Measurements from ENCODE around the gene TBXT.
"Not testable (repeated sequence)": the region's sequence is repeated elsewhere in the genome, so short reads cannot be mapped to it uniquely, and the experiment has no call there.

Gene TBXT

DNA sequence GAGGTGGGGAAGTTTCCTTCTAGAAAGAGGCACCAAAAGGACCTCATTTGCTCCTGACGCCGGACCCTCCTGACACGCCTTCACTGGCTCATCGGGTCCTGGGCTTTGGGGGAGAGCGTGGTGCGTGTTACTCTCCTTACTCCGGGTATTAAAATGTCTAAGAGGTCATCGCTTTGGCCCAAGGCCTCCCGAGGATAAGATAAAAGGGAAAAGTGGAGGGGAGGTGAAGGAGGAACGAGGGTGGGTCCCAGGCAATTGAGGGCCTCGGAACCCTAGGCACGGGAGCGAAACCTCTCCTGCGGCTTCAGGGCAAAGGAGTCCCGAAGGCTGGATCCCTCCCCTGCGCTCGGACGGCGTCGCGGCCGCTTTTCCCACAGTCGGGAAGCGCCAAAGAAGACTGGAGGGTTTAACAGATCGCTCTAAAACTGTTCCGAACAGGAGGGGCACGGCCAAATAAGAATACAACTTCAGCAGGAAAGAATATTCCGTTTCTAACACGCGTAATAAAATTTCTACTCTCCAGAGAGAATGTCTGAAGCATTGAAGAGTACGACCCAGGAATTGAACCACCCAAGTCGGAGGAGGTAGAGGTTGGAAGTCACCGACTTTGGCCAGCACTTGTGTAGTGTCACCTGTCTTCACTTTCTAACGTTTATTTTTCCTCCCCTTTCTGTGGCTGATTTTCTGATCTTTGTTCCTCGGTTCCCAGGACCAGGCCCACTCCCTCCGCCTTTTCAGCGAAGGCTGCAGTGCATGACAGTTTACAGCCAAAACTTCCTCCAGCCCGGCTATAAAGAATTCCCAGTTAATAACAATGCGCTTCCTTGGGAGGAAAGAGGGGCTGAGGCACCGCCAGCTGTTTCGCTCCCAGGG, 2.1 kb upstream of the TBXT start:
- no peak for DNase-seq (ENCODE audit: low read depth, low spot score)

DNA sequence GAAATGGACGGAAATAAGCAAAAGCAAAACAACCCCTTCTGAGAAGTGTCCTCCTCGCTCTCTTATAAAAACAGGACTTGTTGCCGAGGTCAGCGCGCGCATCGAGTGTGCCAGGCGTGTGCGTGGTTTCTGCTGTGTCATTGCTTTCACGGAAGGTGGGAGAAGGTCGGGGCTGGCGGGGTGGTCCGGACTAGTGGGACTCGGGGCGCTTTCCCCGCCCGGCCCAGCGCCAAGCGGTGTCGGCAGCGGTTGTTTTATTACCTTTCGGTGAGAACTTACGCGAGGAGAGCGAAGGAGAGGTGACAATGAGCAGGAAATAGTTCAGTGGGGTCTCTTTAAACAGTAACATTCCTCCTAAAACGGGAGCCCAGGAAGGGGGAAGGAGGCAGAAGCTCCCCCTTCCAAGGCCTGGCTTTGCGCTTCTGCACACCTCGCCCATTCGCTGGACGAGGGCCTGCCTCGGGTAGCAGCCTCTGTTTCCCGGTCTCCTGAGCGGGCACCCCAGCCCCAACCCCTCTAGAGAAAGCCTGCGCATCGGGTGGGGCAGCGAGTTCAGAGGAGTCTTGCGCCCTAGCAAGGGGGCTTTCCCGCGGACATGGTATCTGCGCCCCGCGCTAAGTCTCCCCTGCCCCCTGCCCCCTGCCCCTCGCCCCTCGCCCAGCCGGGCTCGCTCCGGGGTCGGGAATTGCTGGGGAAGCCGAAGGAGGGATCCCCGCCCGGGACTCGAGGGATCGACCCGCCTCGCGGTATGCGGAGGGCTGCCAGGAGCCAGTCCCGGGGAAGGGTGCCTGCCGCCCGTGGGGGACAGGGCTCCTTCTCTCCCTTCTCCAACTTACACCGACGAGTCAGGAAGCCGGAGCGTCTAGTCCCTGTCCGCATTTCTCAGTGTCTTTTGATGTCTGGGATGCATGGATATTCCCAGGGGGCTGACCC, 1.2 kb upstream of the TBXT start:
- peak; percentile 3 for DNase-seq (ENCODE audit: low read depth, low spot score)

DNA sequence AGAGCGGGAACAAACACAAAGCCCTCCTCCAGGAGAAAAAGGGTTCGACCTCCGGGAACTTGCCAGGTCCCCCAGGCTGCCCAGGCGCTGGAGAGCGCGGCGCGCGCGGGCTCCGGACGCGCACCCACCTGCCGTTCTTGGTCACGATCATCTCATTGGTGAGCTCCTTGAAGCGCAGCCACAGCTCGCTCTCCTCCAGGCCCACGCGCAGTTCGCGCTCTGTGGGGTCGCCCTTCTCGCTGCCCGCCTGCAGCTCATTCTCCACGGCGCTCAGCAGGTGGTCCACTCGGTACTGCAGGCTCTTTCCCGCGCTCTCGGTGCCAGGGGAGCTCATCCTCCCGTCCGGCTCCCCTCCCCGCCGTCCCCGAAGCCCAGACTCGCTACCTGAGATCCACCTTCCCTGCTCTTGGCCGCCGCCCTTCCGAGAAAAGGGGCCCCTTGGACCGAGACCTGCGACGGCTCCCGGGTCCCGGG, 356 bp downstream of the TBXT start:
- no peak for DNase-seq (ENCODE audit: low read depth, low spot score)

DNA sequence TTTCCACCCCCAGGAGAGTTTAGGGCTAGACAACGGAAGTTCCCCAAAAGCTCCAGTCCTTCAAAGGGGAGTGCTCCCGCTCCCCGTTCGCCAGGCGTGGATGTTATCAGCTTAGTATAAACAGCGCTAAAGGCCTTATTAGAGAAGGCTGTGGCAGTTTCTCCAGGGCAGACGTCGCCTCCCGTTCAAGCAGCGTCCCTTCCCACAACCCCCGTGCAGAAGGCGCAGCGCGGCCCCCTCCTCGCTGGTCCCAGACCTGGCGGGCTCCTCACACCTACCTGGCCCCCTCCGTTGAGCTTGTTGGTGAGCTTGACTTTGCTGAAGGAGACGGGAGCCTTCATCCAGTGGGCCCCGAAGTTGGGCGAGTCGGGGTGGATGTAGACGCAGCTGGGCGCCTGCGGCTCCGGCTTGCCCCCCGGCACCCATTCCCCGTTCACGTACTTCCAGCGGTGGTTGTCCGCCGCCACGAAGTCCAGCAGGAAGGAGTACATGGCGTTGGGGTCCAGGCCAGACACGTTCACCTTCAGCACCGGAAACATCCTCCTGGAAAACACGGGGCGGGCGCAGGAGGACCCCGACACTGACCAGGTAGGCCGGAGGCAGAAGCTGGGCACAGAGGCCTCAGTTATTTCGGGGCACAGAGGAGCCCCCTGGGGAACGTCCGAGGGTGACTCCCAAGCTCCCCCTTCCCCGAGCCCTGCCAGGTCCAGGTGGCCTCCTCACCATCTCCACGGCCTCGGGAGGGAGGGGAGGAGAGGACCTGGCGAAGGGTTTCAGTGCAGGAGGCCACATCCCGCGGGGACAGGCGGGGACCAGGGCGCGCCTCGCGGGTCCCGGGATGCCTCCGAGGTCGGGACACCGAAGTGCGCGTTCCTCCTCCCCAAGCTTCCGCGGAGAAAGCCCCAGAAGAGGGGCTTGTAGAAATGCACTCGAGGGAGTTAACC, 1.1 kb downstream of the TBXT start:
- no peak for DNase-seq (ENCODE audit: low read depth, low spot score)

DNA sequence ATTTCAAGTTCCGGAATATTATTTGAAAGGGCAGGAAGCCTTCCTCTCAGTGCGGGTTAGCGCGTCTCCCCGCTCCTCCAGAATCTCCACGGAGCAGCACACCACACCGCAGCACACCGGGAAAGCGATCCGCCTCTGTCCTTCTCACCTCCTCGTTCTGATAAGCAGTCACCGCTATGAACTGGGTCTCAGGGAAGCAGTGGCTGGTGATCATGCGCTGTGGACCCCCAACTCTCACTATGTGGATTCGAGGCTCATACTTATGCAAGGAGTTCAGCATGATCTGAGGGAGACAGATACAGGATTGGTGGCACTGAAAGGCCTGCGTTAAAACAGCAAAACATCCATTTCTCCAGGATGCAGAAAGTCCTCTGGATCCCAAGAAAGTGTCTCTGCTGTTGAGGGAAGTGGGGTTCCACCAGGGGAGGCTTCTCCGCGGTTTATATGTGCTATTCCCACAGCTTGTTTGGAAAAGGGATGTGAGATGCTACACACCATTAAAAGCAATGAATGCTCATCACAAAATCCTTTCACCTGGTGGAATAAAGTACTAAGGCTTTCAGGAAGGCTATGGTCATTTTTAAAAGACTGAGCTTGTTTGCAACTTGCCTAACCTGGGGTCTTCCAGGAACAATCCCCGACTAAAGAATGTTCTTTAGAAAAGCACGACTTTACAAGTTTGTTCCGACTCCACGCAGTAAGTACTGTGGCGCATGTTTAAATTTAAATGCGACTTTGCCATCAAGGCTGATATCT, 1.9 kb downstream of the TBXT start:
- no peak for DNase-seq (ENCODE audit: low read depth, low spot score)

DNA sequence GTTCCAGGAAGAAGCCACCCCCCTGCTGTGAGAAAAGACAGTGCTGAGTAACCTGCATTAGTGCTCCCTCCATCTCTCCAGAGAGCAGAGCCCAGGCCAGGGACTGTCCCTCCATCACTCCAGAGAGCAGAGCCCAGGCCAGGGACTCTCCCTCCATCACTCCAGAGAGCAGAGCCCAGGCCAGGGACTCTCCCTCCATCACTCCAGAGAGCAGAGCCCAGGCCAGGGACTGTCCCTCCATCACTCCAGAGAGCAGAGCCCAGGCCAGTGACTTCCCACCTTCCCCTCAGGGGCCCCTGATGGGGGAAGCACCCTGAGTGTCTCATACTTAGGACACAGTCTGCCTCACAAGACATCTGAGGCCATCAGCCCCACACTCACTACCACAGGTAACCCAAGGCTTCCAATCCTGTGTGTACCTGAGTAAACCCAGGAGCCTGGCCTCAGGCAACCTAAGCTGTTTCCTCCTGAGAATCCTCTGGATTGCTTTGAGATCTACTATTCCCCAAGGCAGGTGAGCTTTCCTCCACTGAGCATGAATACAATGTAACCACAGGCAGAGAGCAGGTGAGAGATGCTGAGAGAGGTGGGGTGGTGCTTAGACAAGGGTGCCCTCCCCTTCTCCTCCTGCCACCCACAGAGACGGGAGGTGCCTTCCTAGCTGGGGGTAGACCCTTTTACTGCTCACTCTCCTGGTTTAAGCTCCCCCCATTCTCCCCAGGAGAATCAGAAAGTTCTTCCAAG, 4.9 kb downstream of the TBXT start:
- DNase-seq (ENCODE audit: low read depth, low spot score) = no peak

DNA sequence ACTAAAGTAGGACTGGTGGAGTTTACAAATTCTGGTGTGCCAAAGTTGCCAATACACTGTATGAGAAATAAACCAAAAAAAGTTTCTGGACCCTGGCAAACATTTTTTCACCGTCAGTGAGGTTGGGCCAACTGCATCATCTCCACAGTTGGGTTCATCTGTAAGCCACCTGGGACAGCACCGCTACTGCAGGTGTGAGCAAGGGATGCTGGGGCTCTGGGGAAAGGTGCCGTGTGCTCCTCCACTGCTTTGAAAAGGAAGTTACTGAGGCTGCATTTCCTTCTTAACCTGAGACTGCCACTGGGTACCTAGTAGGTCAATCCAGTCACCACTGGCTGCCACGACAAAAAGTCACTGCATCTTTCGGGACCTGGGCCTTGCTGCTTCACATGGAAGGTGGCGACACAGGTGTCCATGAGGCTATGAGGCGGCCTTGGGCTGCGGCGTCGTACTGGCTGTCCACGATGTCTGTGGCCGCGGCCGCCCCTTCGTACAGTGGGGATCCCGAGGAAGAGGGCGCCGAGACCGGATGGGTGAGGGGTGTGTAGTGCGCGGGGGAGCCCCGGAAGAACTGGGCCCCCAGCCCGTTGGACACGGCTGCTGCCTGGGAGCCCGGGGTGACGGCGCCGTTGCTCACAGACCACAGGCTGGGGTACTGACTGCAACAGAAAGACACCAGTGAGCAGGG, 9.6 kb downstream of the TBXT start:
- DNase-seq (ENCODE audit: low read depth, low spot score) = no peak

DNA sequence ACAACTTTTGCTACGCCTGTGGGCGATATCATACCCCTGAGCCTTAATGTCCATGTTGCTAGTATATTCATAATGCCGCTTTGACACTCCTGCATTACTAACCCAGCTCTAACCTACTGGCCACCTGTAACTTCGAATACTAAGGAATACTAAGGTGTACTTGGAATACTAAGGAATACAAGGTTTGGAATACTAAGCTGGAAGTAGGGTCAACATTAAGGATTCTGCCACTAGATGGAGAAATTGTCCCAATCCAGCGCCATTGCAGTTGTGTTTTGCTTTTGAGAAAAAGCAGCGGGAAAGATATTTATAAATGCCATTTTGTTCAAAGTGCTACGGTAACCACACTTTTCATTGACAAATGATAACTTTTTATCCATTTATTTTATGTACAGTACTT, 10.7 kb downstream of the TBXT start:
- DNase-seq (ENCODE audit: low read depth, low spot score) = no peak

DNA sequence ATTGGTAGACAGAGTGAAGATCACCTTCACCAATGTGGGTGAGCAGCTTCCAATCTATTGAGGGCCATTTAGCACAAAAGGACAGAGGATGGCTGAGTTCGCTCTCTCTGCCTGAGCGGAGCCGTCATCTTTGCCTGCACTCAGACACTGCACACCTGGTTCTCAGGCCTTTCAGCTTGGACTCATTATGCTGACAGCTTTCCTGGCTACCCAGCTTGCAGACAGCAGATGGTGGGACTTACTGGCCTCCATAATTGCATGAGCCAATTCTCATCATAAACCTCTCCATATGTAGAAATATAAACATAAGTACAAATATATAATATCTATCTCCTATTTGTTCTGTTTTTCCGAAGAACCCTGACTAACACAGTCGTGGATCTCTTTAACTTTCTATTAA, 13.7 kb downstream of the TBXT start:
- DNase-seq (ENCODE audit: low read depth, low spot score) = no peak

DNA sequence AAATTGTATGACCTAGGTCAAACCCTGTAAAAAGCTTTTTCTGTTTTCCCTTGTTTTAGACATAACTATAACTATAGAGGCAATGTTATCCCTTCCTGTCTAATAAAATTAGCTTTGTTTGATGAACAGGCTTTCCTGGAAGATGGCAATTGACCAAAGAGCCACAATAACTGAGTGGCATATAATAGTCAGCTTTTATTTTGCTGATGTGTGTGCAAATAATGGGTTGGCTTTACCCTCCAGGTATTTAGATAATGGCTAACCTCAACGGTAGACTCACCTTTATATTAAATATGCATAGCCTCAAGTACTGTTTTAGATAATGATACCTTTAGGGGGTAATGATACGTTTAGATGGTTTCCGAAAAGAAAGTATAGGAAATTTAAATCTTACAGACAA, 15.0 kb downstream of the TBXT start:
- no peak for DNase-seq (ENCODE audit: low read depth, low spot score)

DNA sequence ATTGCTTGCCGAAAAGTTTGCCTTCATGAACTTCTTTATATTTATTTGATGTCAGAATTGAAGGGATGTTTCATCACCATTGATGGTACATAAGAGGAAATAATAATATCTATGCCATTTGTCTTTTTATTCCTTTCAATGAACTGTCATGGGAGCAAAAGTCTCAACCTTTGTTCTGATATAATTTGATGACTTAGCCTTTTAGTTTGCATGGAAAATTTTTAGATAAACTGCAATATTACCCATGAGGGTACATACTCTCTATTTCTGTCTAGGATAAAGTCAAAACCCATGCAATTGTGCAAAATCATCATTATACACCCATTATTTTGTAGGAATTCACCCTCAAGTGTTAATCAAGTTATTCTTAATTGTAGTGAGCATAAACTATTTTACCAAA, 15.9 kb downstream of the TBXT start:
- DNase-seq (ENCODE audit: low read depth, low spot score) = no peak

DNA sequence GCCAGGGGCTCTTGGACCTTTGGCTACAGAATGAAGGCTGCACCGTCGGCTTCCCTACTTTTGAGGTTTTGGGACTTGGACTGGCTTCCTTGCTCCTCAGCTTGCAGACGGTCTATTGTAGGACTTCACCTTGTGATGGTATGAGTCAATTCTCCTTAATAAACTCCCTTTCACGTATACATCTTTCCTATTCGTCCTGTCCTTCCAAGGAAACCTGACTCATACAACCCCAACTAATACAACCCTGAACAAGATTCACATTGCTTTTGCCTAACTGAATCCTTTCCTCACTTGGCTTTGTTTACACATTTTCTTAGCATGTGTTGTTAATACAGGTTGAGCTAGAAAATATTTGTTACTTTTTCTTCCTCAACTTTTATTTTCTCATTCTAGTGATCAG, 21.9 kb downstream of the TBXT start:
- DNase-seq (ENCODE audit: low read depth, low spot score) = no peak

DNA sequence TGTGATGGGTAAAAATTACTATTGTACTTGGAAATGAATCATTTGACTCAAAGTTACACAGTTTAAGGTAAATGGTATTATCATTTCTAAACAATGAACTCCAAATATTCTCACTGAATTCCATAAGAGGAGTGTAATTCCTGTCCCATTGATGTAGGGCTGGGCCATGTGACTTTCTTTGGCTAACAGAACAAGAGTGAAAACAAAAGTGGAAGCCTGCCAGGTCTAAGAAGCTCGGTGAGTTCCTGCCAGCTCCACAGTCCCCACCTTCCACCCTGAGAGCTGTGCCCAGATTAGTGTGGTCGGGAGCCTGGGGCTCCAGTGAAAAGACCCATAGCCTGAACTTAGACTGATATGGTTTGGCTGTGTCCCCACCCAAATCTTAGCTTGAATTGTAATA, 24.6 kb downstream of the TBXT start:
- no peak for DNase-seq (ENCODE audit: low read depth, low spot score)

DNA sequence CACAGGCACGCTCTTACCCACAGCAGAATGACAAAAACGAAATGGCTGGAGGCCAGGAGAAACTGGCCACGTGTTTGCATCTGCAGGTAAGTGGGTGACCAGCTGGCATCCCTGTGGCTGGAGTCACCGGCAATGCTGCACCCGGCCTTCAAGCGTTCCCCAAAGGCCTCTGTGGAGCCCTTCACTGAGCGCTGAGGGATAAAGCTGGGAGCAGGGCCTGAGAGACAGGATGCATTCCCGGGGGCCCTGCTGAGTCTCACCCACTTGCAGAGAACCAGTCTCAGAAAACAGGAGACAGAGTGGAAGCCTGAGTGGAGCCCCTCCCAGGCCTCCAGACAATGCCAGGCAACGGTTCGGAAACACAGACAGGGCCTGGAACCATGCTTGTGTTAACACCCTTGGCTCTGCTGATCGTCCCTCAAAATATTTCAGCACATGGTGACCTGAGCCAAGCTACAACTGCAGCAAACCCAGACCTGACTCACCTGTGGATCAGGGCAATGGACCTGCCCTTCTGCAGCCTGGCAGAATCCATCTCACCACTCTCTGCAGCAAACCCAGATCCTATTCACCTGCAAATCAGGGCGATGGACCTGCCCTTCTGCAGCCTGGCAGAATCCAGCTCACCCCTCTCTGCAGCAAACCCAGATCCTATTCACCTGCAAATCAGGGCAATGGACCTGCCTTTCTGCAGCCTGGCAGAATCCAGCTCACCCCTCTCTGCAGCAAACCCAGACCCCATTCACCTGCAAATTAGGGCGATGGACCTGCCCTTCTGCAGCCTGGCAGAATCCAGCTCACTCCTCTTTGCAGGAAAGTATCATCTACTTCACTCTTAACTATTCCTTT, 39.8 kb downstream of the TBXT start:
- DNase-seq (ENCODE audit: low read depth, low spot score) = no peak

DNA sequence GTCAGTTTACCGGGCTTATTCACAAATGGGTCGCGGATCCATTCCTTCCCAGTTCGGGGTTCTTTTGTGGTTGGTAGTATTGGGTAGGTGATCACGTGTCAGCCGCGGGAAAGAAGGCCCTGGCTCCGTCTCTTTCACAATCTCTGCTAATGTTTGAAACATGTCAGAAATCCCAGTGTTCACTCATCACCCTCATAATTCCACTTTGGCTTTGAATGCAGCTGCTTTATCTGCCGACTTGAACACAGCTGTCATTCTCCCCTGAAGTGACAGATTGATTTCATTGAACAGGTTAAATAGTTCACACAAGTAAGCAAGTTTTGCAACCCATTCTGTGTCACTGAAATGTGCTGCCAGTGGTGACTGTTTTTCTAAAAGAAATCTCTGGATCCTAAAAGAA, 44.5 kb downstream of the TBXT start:
- not testable (repeated sequence) for DNase-seq (ENCODE audit: low read depth, low spot score)

DNA sequence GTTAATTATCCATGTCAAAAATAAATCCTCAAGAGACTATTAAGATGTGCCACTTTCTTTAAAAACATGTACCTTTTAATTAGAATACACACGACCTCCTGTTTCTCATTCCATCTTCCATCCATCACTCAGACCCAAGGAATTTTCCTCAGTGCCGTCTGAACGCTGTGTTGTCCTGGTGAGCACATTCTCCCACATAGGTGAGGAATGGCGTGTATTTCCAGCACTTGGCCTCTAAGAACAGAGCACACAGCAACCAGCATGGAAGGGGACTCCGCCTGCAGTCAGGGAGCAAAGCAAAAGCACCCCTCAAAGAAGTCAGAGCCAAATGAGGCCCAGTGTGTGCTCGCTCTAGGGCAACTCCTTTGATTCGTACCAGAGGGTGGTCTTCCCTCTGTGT, 45.9 kb downstream of the TBXT start:
- DNase-seq (ENCODE audit: low read depth, low spot score) = no peak

DNA sequence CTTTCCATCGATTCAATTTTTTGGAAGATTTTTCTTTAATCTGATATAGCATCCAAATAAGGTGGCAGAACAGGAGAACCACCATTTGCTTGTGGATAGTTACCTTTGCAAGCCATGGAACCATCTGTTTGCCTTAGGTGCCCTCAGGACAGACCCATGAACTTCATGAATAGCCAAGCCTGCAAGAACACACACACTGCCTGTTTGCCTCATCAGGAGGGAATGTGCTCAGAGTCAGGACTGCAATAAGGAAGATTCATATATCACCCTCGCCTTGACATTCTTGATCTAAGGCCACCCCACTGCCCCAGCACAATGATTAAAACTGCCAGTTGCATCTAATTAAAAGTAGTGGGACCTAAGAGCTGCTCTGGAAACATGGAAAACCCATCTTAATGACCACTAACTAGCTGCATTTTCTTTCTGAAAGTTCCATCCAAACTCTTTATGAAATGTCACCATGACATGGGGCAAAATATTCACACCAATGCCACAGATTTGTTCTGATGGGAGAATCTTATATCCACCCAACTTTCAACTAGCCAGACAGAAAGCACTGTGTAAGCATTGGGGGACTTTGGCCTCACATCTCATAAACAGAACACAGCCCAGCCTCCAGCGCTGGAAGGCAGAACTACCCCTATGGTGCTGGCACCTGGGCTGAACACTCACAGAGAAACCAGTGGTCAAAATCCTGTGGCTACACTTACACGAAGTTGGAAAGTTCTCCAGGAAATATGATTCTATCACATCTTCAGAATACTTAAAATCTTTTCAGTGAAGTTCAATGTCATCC, 48.3 kb downstream of the TBXT start:
- no peak for DNase-seq (ENCODE audit: low read depth, low spot score)

DNA sequence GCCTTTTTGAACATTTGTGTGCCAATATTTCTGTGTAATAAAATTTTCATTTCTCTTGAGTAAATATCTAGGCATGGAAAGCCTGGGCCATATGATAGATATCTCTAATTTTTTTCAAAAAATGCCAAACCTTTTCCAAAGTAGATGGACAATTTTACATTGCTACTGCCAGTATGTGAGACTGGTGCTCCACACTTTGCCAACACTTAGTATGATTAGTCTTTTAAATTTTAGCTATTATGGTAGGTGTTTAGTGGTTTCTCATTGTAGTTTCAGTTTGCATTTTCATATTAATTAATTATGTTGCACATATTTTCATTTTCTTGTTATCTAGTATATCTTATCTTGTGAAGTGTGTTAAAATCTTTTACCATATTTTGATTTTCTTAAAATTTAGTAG, 52.0 kb downstream of the TBXT start:
- DNase-seq (ENCODE audit: low read depth, low spot score) = no peak

Data from smooth muscle cell of the brain vasculature (primary cell).